Activated naive CD4-positive, alpha-beta T cell treated with anti-CD3 and anti-CD28 coated beads, Interleukin-2, amount 50 U/mL, for 72 hours (primary cell): Measurements from ENCODE around the gene JAK3. TPM values are rescaled to one million over a fixed set of nuclear protein-coding genes. Genes with fewer than 3 reads are reported as not detected.
A peak's percentile ranks its signal among the peaks of the same experiment; 100 is the strongest.
"Not testable (repeated sequence)": the region's sequence is repeated elsewhere in the genome, so short reads cannot be mapped to it uniquely, and the experiment has no call there.

Experiments
- ATAC-seq, 2 donors: fragments of 150-1000 bp; cut with Tn5 transposase; 2 replicates each; pipeline ENCODE4 v1.10.0; 2021; ENCODE audit warnings: mild to moderate bottlenecking in 2 of 2, moderate library complexity in 2 of 2
- DNase-seq, 2 donors: peaks; one replicate each; pipeline ENCODE4 v3.0.0; 2021 to 2022; ENCODE audit warnings: low spot score in 2 of 2
- H3K27ac Mint-ChIP-seq, 2 donors: one replicate each; pipeline ENCODE4 v1.8.0; 2022; ENCODE audit warnings: mild to moderate bottlenecking in 2 of 2, mixed read lengths in 2 of 2
- H3K36me3 Mint-ChIP-seq, 2 donors: one replicate each; pipeline ENCODE4 v1.8.0; 2022; ENCODE audit warnings: mixed read lengths in 2 of 2
- H3K9me3 Mint-ChIP-seq, 2 donors: one replicate each; pipeline ENCODE4 v1.8.0; 2022; ENCODE audit warnings: mixed read lengths in 2 of 2
- total RNA-seq, 2 donors: library from RNA; stranded (reverse); gene quantifications; one replicate each; pipeline ENCODE4 v1.2.3, GENCODE V29; 2022

The JAK3 gene
- total RNA-seq, 2 donors from 2014 or later: 204 to 237 TPM

GRCh38 chr19:17778968-17779929 lies 68.5 kb downstream of the JAK3 start:
- ATAC-seq: no peak
- H3K9me3 Mint-ChIP-seq: no peaks in the 10 kb centered on the region
- DNase-seq: no peak
- peaks cover 5 to 24% of the 10 kb centered on the region in 2 donors for H3K36me3 Mint-ChIP-seq
- peak overlapping the region in 1 of 2 donors; percentile 41 for H3K27ac Mint-ChIP-seq

GRCh38 chr19:17778251-17778967 lies 69.4 kb downstream of the JAK3 start:
- peaks cover 5 to 24% of the 10 kb centered on the region in 2 donors for H3K36me3 Mint-ChIP-seq
- DNase-seq: peak in 1 of 2 donors; percentile 41
- H3K27ac Mint-ChIP-seq: peak overlapping the region in 1 of 2 donors; percentile 41
- no peaks in the 10 kb centered on the region for H3K9me3 Mint-ChIP-seq
- peak; percentile 30 to 74 for ATAC-seq

- not testable (repeated sequence) for DNase-seq, ATAC-seq, H3K9me3 Mint-ChIP-seq
- Mint-ChIP-seq H3K36me3 (peaks cover 5 to 24% of the 10 kb centered on the region in 2 donors), H3K27ac (peak overlapping the region in 1 of 2 donors; percentile 41)
These were observed 69.9 kb downstream of the JAK3 start for GRCh38 chr19:17777840-17778239.

- peak overlapping the region; percentile 33 to 93 for H3K27ac Mint-ChIP-seq
- ATAC-seq (peak in 1 of 2 donors; percentile 21), DNase-seq (no peak)
- no peaks in the 10 kb centered on the region for H3K9me3 Mint-ChIP-seq
- peaks cover 7 to 25% of the 10 kb centered on the region in 2 donors for H3K36me3 Mint-ChIP-seq
These were observed 71.6 kb downstream of the JAK3 start for GRCh38 chr19:17775991-17776803.

- peak overlapping the region; percentile 33 to 93 for H3K27ac Mint-ChIP-seq
- no peak for ATAC-seq
- peak in 1 of 2 donors; percentile 57 for DNase-seq
- H3K36me3 Mint-ChIP-seq: peaks cover 7 to 28% of the 10 kb centered on the region in 2 donors
- H3K9me3 Mint-ChIP-seq: no peaks in the 10 kb centered on the region
These were observed 72.4 kb downstream of the JAK3 start for GRCh38 chr19:17775245-17775927.

Other genes starting within 250 kb of the JAK3 start
- under 1 TPM; 0.04 to 0.20 TPM for gene UNC13A, start 159.6 kb downstream of the JAK3 start, total RNA-seq
- gene MAP1S, start 128.5 kb downstream of the JAK3 start, total RNA-seq: 10 to 100 TPM; 57.8 to 65.8 TPM
- 10 to 100 TPM; 62.0 to 81.4 TPM for gene FCHO1, start 96.5 kb downstream of the JAK3 start, total RNA-seq
- under 1 TPM; 0.30 to 0.41 TPM for gene B3GNT3, start 52.8 kb downstream of the JAK3 start, total RNA-seq
- gene INSL3, start 26.5 kb downstream of the JAK3 start, total RNA-seq: 10 to 100 TPM in 1 of 2 donors, 1 to 10 TPM in 1; 6.3 to 10.5 TPM
- gene RPL18A, start 11.9 kb upstream of the JAK3 start, total RNA-seq: 1,000 to 10,000 TPM; 3,079 to 3,707 TPM
- 1 to 10 TPM; 1.5 to 2.0 TPM for gene SLC5A5, start 24.0 kb upstream of the JAK3 start, total RNA-seq
- 10 to 100 TPM; 66.4 to 80.8 TPM for gene CCDC124, start 85.0 kb upstream of the JAK3 start, total RNA-seq
- gene KCNN1, start 119.1 kb upstream of the JAK3 start, total RNA-seq: under 1 TPM; 0.19 to 0.36 TPM
- gene ARRDC2, start 160.2 kb upstream of the JAK3 start, total RNA-seq: 10 to 100 TPM; 26.7 to 59.3 TPM
- gene IL12RB1, start 239.0 kb upstream of the JAK3 start, total RNA-seq: 10 to 100 TPM; 14.6 to 25.0 TPM
- gene MAST3, start 249.8 kb upstream of the JAK3 start, total RNA-seq: 10 to 100 TPM; 19.5 to 54.6 TPM